Activated CD8-positive, alpha-beta memory T cell treated with anti-CD3 and anti-CD28 coated beads, Interleukin-2, amount 50 U/mL, for 1 hour (primary cell): ENCODE data around the gene PLRG1.

Experiments
- DNase-seq: peaks from one replicate; pipeline ENCODE4 v3.0.0-alpha.2; 2020; ENCODE audit errors: extremely low read depth

Gene PLRG1

GRCh38 chr4:154521607-154522006, 28.6 kb downstream of the PLRG1 start:
- DNase-seq: no peak

- no peak for DNase-seq
These were observed 31.0 kb downstream of the PLRG1 start for GRCh38 chr4:154519214-154519613.

- no peak for DNase-seq
These were observed 32.6 kb downstream of the PLRG1 start for GRCh38 chr4:154517591-154517990.

- no peak for DNase-seq
These were observed 33.7 kb downstream of the PLRG1 start for GRCh38 chr4:154516318-154517029.

GRCh38 chr4:154511981-154512380, 38.2 kb downstream of the PLRG1 start:
- DNase-seq: no peak

GRCh38 chr4:154511548-154511947, 38.7 kb downstream of the PLRG1 start:
- DNase-seq: no peak

GRCh38 chr4:154507156-154507555, 43.0 kb downstream of the PLRG1 start:
- DNase-seq: no peak

GRCh38 chr4:154506253-154506652, 43.9 kb downstream of the PLRG1 start:
- no peak for DNase-seq

- DNase-seq: no peak
These were observed 46.6 kb downstream of the PLRG1 start for GRCh38 chr4:154503598-154503997.

GRCh38 chr4:154502111-154502510, 48.1 kb downstream of the PLRG1 start:
- no peak for DNase-seq

- no peak for DNase-seq
These were observed 52.3 kb downstream of the PLRG1 start for GRCh38 chr4:154497889-154498288.

GRCh38 chr4:154495867-154496266, 54.3 kb downstream of the PLRG1 start:
- DNase-seq: no peak

- DNase-seq: no peak
These were observed 57.9 kb downstream of the PLRG1 start for GRCh38 chr4:154492288-154492687.

- no peak for DNase-seq
These were observed 58.6 kb downstream of the PLRG1 start, which contains the start of gene DCHS2 for GRCh38 chr4:154491341-154492271. TSS of gene DCHS2 (minus strand) at chr4:154491799. CDS start at chr4:154491355, 444 bp downstream.

GRCh38 chr4:154490583-154491340, 59.4 kb downstream of the PLRG1 start:
- no peak for DNase-seq

- no peak for DNase-seq
These were observed 60.0 kb downstream of the PLRG1 start for GRCh38 chr4:154490234-154490582.

- no peak for DNase-seq
These were observed 60.5 kb downstream of the PLRG1 start for GRCh38 chr4:154489558-154490233.

GRCh38 chr4:154487145-154487544, 63.1 kb downstream of the PLRG1 start:
- DNase-seq: no peak

- no peak for DNase-seq
These were observed 65.0 kb downstream of the PLRG1 start for GRCh38 chr4:154485127-154485773.
